A549 treated with CORT108297 at 1 μM for 4 hours (cell line): Measurements from ENCODE around the gene PHF24. TPM values are rescaled to one million over a fixed set of nuclear protein-coding genes. Genes with fewer than 3 reads are reported as not detected.

Experiments
- total RNA-seq: library from RNA; stranded (reverse); fragments of 200-300 nt; extraction: Qiagen RNA extraction; gene quantifications from 5 replicates; pipeline ENCODE4 v1.2.3, GENCODE V29; 2022

The PHF24 gene
- 0.03 to 0.18 TPM (median 0.10 TPM) in 5 replicates for total RNA-seq

GRCh38 chr9:34957492-34958410, at the start of gene PHF24:
Gene PHF24 (plus strand): TSS chr9:34958285. CDS start chr9:34971299, 13,014 bp downstream.

GRCh38 chr9:34989003-34989945, 31.2 kb downstream of the PHF24 start, which contains the start of gene DNAJB5:
Gene DNAJB5 (plus strand): TSS chr9:34989745. CDS start chr9:34990631, 886 bp downstream.

Other genes starting within 250 kb of the PHF24 start
- gene CCL21, start 248.1 kb upstream of the PHF24 start, total RNA-seq, result not detected in 5 replicates
- gene DNAJB5, start 31.5 kb downstream of the PHF24 start, total RNA-seq, result 4.2 to 5.9 TPM (median 5.5 TPM) in 5 replicates
- gene VCP, start 114.3 kb downstream of the PHF24 start, total RNA-seq, result 267 to 294 TPM (median 284 TPM) in 5 replicates
- gene FANCG, start 121.7 kb downstream of the PHF24 start, total RNA-seq, result 35.1 to 60.9 TPM (median 55.3 TPM) in 5 replicates
- gene PIGO, start 138.3 kb downstream of the PHF24 start, total RNA-seq, result 39.0 to 52.3 TPM (median 51.8 TPM) in 5 replicates
- 211 to 268 TPM (median 252 TPM) in 5 replicates for gene STOML2, start 144.8 kb downstream of the PHF24 start, total RNA-seq
- gene ATOSB, start 157.6 kb downstream of the PHF24 start, total RNA-seq, result 7.3 to 12.4 TPM (median 10.5 TPM) in 5 replicates
- gene UNC13B, start 203.7 kb downstream of the PHF24 start, total RNA-seq, result 8.4 to 10.0 TPM (median 9.6 TPM) in 5 replicates